Stimulated activated CD8-positive, alpha-beta memory T cell treated with anti-CD3 and anti-CD28 coated beads, Interleukin-7, amount 100 ng/mL, for 24 hours (primary cell): ENCODE data around the gene CRTC3.
"Not testable (repeated sequence)": the region's sequence is repeated elsewhere in the genome, so short reads cannot be mapped to it uniquely, and the experiment has no call there.

Experiments used
- DNase-seq: peaks from one replicate; pipeline ENCODE4 v3.0.0-alpha.2; 2020; ENCODE audit warnings: low read depth

The CRTC3 gene

GRCh38 chr15:90650117-90650955, 120.6 kb downstream of the CRTC3 start:
- DNase-seq: no peak

GRCh38 chr15:90650956-90651689, 121.4 kb downstream of the CRTC3 start:
- DNase-seq: no peak

GRCh38 chr15:90654233-90655136, 124.8 kb downstream of the CRTC3 start:
- no peak for DNase-seq

GRCh38 chr15:90657520-90658172, 127.9 kb downstream of the CRTC3 start:
- peak; percentile 43 for DNase-seq

GRCh38 chr15:90659481-90659880, 129.8 kb downstream of the CRTC3 start:
- DNase-seq: no peak

- peak; percentile 54 for DNase-seq
Measured at GRCh38 chr15:90660195-90660998, 130.7 kb downstream of the CRTC3 start.

- not testable (repeated sequence) for DNase-seq
Measured at GRCh38 chr15:90660999-90661330, 131.2 kb downstream of the CRTC3 start.

- DNase-seq: not testable (repeated sequence)
Measured at GRCh38 chr15:90664081-90664461, 134.3 kb downstream of the CRTC3 start.

- no peak for DNase-seq
Measured at GRCh38 chr15:90664650-90665287, 135.0 kb downstream of the CRTC3 start.

- DNase-seq: peak; percentile 15
Measured at GRCh38 chr15:90665288-90666134, 135.8 kb downstream of the CRTC3 start.

- no peak for DNase-seq
Measured at GRCh38 chr15:90666135-90666909, 136.6 kb downstream of the CRTC3 start.

- no peak for DNase-seq
Measured at GRCh38 chr15:90667073-90667754, 137.5 kb downstream of the CRTC3 start.

GRCh38 chr15:90667755-90668345, 138.1 kb downstream of the CRTC3 start:
- DNase-seq: not testable (repeated sequence)

- not testable (repeated sequence) for DNase-seq
Measured at GRCh38 chr15:90670631-90671030, 140.9 kb downstream of the CRTC3 start.

- DNase-seq: no peak
Measured at GRCh38 chr15:90671216-90671615, 141.5 kb downstream of the CRTC3 start.

GRCh38 chr15:90673357-90673756, 143.6 kb downstream of the CRTC3 start:
- not testable (repeated sequence) for DNase-seq

GRCh38 chr15:90674476-90674875, 144.8 kb downstream of the CRTC3 start:
- no peak for DNase-seq

- DNase-seq: no peak
Measured at GRCh38 chr15:90675464-90675863, 145.7 kb downstream of the CRTC3 start.
